A549 (cell line): ENCODE data around the gene ATF6B. TPM values are rescaled to one million over a fixed set of nuclear protein-coding genes. Genes with fewer than 3 reads are reported as not detected.

Source experiments
- ATAC-seq, 2 experiments: fragments of 200-7000 bp in 1 of 2; fragments of >200 bp in 1 of 2; cut with Nextera tagmentation in 1 of 2; cut with Tn5 transposase in 1 of 2; 3 replicates each; pipeline versions ENCODE4 v1.8.0 to v1.9.1; 2018 to 2020; ENCODE audit warnings: mild to moderate bottlenecking in 1 of 2, moderate library complexity in 1 of 2
- CTCF ChIA-PET: fragments of 300-600 bp; sonication (Branson Sonifier 250); formaldehyde crosslinking; extraction: SDS; loops from one replicate; lab custom pipeline; 2021; ENCODE audit warnings: antibody characterized with exemption, inconsistent platforms; lab: Yijun Ruan, JAX
- POLR2A ChIA-PET: fragments of 350-600 bp; formaldehyde crosslinking; extraction: SDS; loops from one replicate; lab custom pipeline; 2021; ENCODE audit warnings: antibody characterized with exemption, inconsistent platforms; lab: Yijun Ruan, JAX
- DNase-seq, 2 experiments: peaks; one replicate each; pipeline versions ENCODE4 v3.0.0 to v3.0.0-alpha.2; 2011 to 2016; ENCODE audit warnings: low read depth in 1 of 2, low spot score in 1 of 2
- FAIRE-seq: peaks from 2 replicates; lab custom pipeline; 2011; peaks lifted over from hg19 to GRCh38; lab: Jason Lieb, UNC
- H3K27ac ChIP-seq, 2 experiments: fragments of >200 bp; sonication (Bioruptor Twin); formaldehyde crosslinking; 3 replicates each; pipeline ENCODE4 v1.5.1; 2016 to 2017
- H3K4me1 ChIP-seq: fragments of >200 bp; sonication (Bioruptor Twin); formaldehyde crosslinking; 3 replicates; pipeline ENCODE4 v1.6.1; 2016
- H3K4me2 ChIP-seq: fragments of >200 bp; sonication (Bioruptor Twin); formaldehyde crosslinking; 3 replicates; pipeline ENCODE4 v1.6.1; 2016
- H3K4me3 ChIP-seq: fragments of >200 bp; sonication (Bioruptor Twin); formaldehyde crosslinking; 3 replicates; pipeline ENCODE4 v1.5.1; 2016
- H3K9me3 ChIP-seq: fragments of >200 bp; sonication (Bioruptor Twin); formaldehyde crosslinking; 3 replicates; pipeline ENCODE4 v1.6.1; 2016
- ATOH8 ChIP-seq: fragments of 250-450 bp; sonication (Bioruptor Pico); IDR thresholded peaks from 2 replicates; pipeline ENCODE4 v1.5.0; 2020; ENCODE audit warnings: low read depth, mild to moderate bottlenecking, moderate library complexity
- BCL3 ChIP-seq: fragments of >200 bp; sonication (Bioruptor Twin); formaldehyde crosslinking; IDR thresholded peaks from 3 replicates; pipeline ENCODE4 v1.6.1; 2016
- BHLHE40 ChIP-seq: IDR thresholded peaks from 2 replicates; pipeline ENCODE4 v1.6.1; 2012; ENCODE audit warnings: low read depth, low read length, inconsistent platforms
- CBX2 ChIP-seq: fragments of 200-600 bp; sonication (generic); IDR thresholded peaks from 2 replicates; pipeline ENCODE4 v1.6.1; 2016; ENCODE audit warnings: low read depth, mild to moderate bottlenecking, borderline replicate concordance
- CEBPB ChIP-seq, 2 experiments: fragments of >200 bp in 1 of 2; sonication (Bioruptor Twin) in 1 of 2; formaldehyde crosslinking in 1 of 2; IDR thresholded peaks; 2 replicates each; pipeline ENCODE4 v1.6.1; 2012 to 2016
- CHD2 ChIP-seq: fragments of 150-350 bp; IDR thresholded peaks from 2 replicates; pipeline ENCODE4 v1.6.1; 2014; ENCODE audit warnings: low read length; ENCODE audit not compliant: partially characterized antibody
- EHMT2 ChIP-seq: fragments of 200-600 bp; sonication (generic); IDR thresholded peaks from 2 replicates; pipeline ENCODE4 v1.6.1; 2016; ENCODE audit warnings: antibody characterized with exemption, low read depth, mild to moderate bottlenecking, moderate library complexity
- FOSB ChIP-seq: fragments of 250-450 bp; sonication (Bioruptor Pico); IDR thresholded peaks from 2 replicates; pipeline ENCODE4 v1.5.0; 2020; ENCODE audit warnings: mild to moderate bottlenecking, moderate library complexity
- HDAC2 ChIP-seq: fragments of 200-600 bp; sonication (generic); IDR thresholded peaks from 2 replicates; pipeline ENCODE4 v1.6.1; 2016
- HOXA7 ChIP-seq: fragments of 250-450 bp; sonication (Bioruptor Pico); IDR thresholded peaks from 2 replicates; pipeline ENCODE4 v1.5.0; 2020; ENCODE audit warnings: mild to moderate bottlenecking, moderate library complexity
- HOXB13 ChIP-seq: fragments of 250-450 bp; sonication (Bioruptor Pico); IDR thresholded peaks from 2 replicates; pipeline ENCODE4 v1.5.0; 2020; ENCODE audit warnings: low read depth, mild to moderate bottlenecking, moderate library complexity
- KDM5A ChIP-seq: fragments of 200-600 bp; sonication (generic); IDR thresholded peaks from 2 replicates; pipeline ENCODE4 v1.6.1; 2016; ENCODE audit warnings: antibody characterized with exemption, mild to moderate bottlenecking
- NFE2L2 ChIP-seq: fragments of 150-350 bp; conservative IDR thresholded peaks from 2 replicates; pipeline ENCODE4 v1.6.1; 2014; ENCODE audit warnings: low read length
- NPAS2 ChIP-seq: fragments of 250-450 bp; sonication (Bioruptor Pico); IDR thresholded peaks from 2 replicates; pipeline ENCODE4 v1.8.0; 2022; ENCODE audit warnings: mild to moderate bottlenecking, moderate library complexity, borderline replicate concordance
- PHF8 ChIP-seq: fragments of 200-600 bp; sonication (generic); IDR thresholded peaks from 2 replicates; pipeline ENCODE4 v1.6.1; 2016; ENCODE audit warnings: low read depth, mild to moderate bottlenecking, antibody characterized with exemption, moderate library complexity, borderline replicate concordance
- POLR2A ChIP-seq: IDR thresholded peaks from 2 replicates; pipeline ENCODE4 v1.6.1; 2012; ENCODE audit warnings: mild to moderate bottlenecking, low read length
- POLR2AphosphoS2 ChIP-seq: conservative IDR thresholded peaks from 2 replicates; pipeline ENCODE4 v1.6.1; 2012; ENCODE audit warnings: low read length, improper control_type of control experiment, inconsistent platforms
- RCOR1 ChIP-seq: fragments of 150-350 bp; IDR thresholded peaks from 2 replicates; pipeline ENCODE4 v1.6.1; 2014; ENCODE audit warnings: antibody characterized with exemption, low read length, low read depth
- RFX5 ChIP-seq: fragments of 450-650 bp; IDR thresholded peaks from 2 replicates; pipeline ENCODE4 v1.7.1; 2014; ENCODE audit warnings: antibody characterized with exemption, mild to moderate bottlenecking, moderate library complexity
- RNF2 ChIP-seq: fragments of 200-600 bp; sonication (generic); IDR thresholded peaks from 2 replicates; pipeline ENCODE4 v1.6.1; 2016; ENCODE audit warnings: low read depth, mild to moderate bottlenecking, antibody characterized with exemption, moderate library complexity, borderline replicate concordance
- SMC3 ChIP-seq: fragments of >200 bp; sonication (Bioruptor Twin); formaldehyde crosslinking; IDR thresholded peaks from 3 replicates; pipeline ENCODE4 v1.6.1; 2018; ENCODE audit warnings: inconsistent platforms
- SREBF2 ChIP-seq: fragments of 450-650 bp; IDR thresholded peaks from 2 replicates; pipeline ENCODE4 v1.6.1; 2014; ENCODE audit warnings: mild to moderate bottlenecking, moderate library complexity
- ZC3H11A ChIP-seq: fragments of 450-650 bp; IDR thresholded peaks from 2 replicates; pipeline ENCODE4 v1.6.1; 2014; ENCODE audit warnings: antibody characterized with exemption, mild to moderate bottlenecking
- ZFP36 ChIP-seq: fragments of 450-650 bp; IDR thresholded peaks from 2 replicates; pipeline ENCODE4 v1.6.1; 2014; ENCODE audit warnings: borderline replicate concordance; ENCODE audit not compliant: partially characterized antibody
- ZSCAN20 ChIP-seq: fragments of 250-450 bp; sonication (Bioruptor Pico); IDR thresholded peaks from 2 replicates; pipeline ENCODE4 v1.8.0; 2022; ENCODE audit warnings: mild to moderate bottlenecking, moderate library complexity
- WGBS: methylation state at CpG from one replicate; pipeline ENCODE4 v1.1.6; 2017; ENCODE audit errors: missing lambda C conversion rate; 5-methylcytosine and 5-hydroxymethylcytosine counted together
- polyA plus RNA-seq, 4 experiments: library from polyadenylated mRNA; depleted of rRNA in 3 of 4; stranded (reverse); fragments of >200 nt; fragmentation: RNase III in 1 of 4; extraction: RNeasy Plus Mini Kit Qiagen cat#74134 plus additional on column Dnase treatment in 1 of 4; gene quantifications; 2 replicates in 3 of 4; 3 replicates in 1 of 4; pipeline ENCODE4 v1.2.3, GENCODE V29; 2011 to 2017
- TF ChIP-seq, protein P1 (sequence below): IDR thresholded peaks from 2 replicates; pipeline ENCODE4 v1.6.1; 2012
- TF ChIP-seq, protein P2 (sequence below): fragments of 450-650 bp; IDR thresholded peaks from 2 replicates; pipeline ENCODE4 v1.6.1; 2014; ENCODE audit warnings: antibody characterized with exemption

Gene ATF6B
- polyA plus RNA-seq, 2 of the 4 experiments (the other 2 are of a cell fraction) = 19.3 to 29.0 TPM

- TF ChIP-seq BCL3 = 0 out of 3 replicates have a peak, but pooled peaks have one; percentile 33
- TF ChIP-seq HOXA7 (CRISPR knock-in tag) = no peak
- TF ChIP-seq EHMT2 = no peak
- TF ChIP-seq, protein P1, sequence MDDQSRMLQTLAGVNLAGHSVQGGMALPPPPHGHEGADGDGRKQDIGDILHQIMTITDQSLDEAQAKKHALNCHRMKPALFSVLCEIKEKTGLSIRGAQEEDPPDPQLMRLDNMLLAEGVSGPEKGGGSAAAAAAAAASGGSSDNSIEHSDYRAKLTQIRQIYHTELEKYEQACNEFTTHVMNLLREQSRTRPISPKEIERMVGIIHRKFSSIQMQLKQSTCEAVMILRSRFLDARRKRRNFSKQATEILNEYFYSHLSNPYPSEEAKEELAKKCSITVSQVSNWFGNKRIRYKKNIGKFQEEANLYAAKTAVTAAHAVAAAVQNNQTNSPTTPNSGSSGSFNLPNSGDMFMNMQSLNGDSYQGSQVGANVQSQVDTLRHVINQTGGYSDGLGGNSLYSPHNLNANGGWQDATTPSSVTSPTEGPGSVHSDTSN = no peak
- TF ChIP-seq CHD2 = no peak
- TF ChIP-seq ZFP36 = no peak
- TF ChIP-seq POLR2AphosphoS2 = no peak
- TF ChIP-seq HOXB13 (CRISPR knock-in tag) = no peak
- TF ChIP-seq KDM5A = no peak
- peak; percentile 29; the same call in 1 of the 2 replicates for TF ChIP-seq PHF8
- no peak for TF ChIP-seq ZC3H11A
- no peak for TF ChIP-seq RFX5
- no peak for TF ChIP-seq NFE2L2
- no peak for TF ChIP-seq ATOH8 (CRISPR knock-in tag)
- TF ChIP-seq BHLHE40 = no peak
- TF ChIP-seq ZSCAN20 = no peak
- no peak for TF ChIP-seq RCOR1
- TF ChIP-seq NPAS2 (CRISPR knock-in tag) = no peak
- TF ChIP-seq RNF2 = no peak
- TF ChIP-seq SREBF2 = no peak
- no peak for TF ChIP-seq HDAC2
- no peak for TF ChIP-seq FOSB (CRISPR knock-in tag)
- TF ChIP-seq CBX2 = no peak
- TF ChIP-seq POLR2A = peak; percentile 47
- TF ChIP-seq SMC3 = no peak
Observed at GRCh38 chr6:32177183-32177787, 49.2 kb upstream of the ATF6B start (continued).

DNA sequence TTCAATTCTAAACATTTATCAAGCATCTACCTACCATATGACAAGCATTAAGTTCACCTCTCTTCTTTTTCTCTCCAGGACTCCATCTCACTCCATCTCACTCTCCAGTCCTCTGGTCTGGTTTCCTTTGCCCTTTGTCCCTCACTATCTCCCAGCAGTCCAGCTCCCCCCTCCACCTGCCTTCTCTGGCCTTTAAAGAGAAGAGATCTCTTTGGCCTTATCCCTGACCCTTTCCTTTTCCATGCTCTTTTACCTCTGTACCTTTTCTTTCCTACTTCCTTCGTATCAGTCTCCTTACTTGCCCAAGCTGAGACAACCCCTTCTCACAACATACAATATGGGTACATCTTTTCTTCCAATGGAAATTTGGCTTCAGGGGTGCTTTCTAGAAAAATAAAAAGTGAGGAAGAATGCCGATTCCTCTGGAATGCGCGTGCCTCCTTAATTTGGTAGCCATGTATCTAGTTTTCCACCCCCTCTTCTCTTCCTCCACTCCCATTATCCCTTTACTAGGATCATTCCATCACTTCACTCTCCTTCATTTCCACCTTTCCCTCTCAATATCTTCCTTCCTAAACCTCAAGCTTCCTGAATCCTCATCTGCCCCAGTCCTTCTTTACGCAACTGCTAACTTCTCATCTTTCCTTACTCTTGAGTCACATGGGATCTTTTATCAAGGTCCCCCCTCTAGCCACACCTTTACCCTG is 48.6 kb upstream of the ATF6B start:
- ChIA-PET CTCF (interaction anchor here (0.9 to 1.4 kb wide), 4 partner anchors 19 to 59 kb away, joined by 3 to 4 read pairs (median 4); no protein-coding TSS in a partner anchor), POLR2A (interaction anchor here (0.5 to 2.5 kb wide), 7 partner anchors 11 to 269 kb away, joined by 3 to 24 read pairs (median 6); partner anchors contain the start of genes FKBPL and PBX2)
- Histone ChIP-seq H3K9me3 (no peaks in the 10 kb centered on the region), H3K4me3 (peak overlapping the region; percentile 100), H3K27ac (peak overlapping the region; percentile 97 to 99), H3K4me1 (peaks cover 20% of the 10 kb centered on the region), H3K4me2 (peak overlapping the region; percentile 93)
- FAIRE-seq (no peak), DNase-seq (peak in 1 of 2 experiments; percentile 51), ATAC-seq (peak; percentile 0 to 14; a peak in 4 of 6 replicates)
- WGBS = 38% methylated on average over 5 of the region's 5 CpGs
- no peak for TF ChIP-seq KDM5A
- TF ChIP-seq POLR2AphosphoS2 = no peak
- TF ChIP-seq, protein P2, sequence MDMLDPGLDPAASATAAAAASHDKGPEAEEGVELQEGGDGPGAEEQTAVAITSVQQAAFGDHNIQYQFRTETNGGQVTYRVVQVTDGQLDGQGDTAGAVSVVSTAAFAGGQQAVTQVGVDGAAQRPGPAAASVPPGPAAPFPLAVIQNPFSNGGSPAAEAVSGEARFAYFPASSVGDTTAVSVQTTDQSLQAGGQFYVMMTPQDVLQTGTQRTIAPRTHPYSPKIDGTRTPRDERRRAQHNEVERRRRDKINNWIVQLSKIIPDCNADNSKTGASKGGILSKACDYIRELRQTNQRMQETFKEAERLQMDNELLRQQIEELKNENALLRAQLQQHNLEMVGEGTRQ = 0 out of 2 replicates have a peak, but pooled peaks have one; percentile 15
- 0 out of 4 replicates have a peak, but pooled peaks of 1 of the 2 experiments have one; percentile 12 for TF ChIP-seq CEBPB (IDR thresholded peaks at IDR 0.05)
